Pons (tissue), 1 donor: ENCODE measurements around the gene HPCAL1.

ENCODE experiments used
- DNase-seq: peaks from one replicate; pipeline ENCODE4 v3.0.0-alpha.2; 2016; ENCODE audit warnings: low spot score

The HPCAL1 gene

DNA sequence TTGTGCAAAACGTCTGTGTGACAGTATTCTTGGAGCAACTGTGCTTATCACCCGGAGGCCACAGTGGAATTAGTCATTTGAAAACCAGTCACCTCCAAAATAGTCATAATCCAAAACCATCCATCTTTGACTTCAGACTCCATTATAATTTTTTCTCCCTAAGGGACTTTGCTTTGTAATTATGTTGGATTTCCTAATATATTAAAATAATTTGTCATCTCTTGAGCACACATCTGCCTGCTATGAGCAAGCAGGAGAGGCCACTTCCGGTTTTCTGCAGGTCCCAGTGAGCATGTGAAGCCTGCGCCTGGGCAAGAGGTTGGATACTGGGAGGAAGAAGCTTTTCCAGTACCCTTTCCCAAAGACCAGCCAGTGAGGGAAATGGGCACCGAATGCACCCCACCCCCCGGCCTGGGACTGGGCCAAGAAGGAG lies 87.7 kb downstream of the HPCAL1 start:
- DNase-seq: no peak

- DNase-seq: no peak
Measured at GRCh38 chr2:10392100-10392499, 89.4 kb downstream of the HPCAL1 start.

GRCh38 chr2:10392548-10392947 lies 89.8 kb downstream of the HPCAL1 start:
- no peak for DNase-seq

DNA sequence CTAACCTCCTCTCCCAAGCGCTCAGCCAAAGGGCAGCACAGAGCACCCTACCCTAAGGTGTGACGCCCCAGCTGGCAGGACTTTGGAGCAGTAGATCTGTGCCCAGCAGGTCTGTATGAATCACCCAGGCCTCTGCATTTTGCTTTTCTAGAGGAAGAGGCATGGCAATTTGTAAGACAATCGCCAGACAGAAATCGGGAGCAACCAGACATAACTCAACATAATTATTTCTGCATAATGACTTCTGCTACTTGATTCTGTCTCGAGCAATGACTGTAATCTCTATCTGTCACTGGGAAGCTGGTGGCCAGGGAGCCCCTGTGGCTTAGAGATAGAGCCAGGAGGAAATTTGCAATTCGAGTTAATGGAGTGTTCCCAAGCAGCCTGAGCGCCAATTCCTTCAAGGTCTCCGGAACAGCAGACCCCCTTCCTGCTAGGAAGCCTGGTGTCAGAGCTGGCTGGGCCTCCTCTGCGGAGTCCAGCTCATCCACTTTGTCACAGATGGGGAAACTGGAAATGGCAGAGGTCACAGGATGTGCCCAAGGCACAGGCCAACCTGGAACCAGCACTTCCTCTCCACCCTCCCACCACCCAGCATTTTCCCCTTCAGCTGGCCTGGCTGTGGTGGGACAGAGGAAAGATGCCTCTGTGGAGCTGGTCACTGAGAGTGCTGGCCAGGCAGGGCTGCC lies 90.4 kb downstream of the HPCAL1 start:
- no peak for DNase-seq

GRCh38 chr2:10393640-10393982 lies 90.9 kb downstream of the HPCAL1 start:
- no peak for DNase-seq

DNA sequence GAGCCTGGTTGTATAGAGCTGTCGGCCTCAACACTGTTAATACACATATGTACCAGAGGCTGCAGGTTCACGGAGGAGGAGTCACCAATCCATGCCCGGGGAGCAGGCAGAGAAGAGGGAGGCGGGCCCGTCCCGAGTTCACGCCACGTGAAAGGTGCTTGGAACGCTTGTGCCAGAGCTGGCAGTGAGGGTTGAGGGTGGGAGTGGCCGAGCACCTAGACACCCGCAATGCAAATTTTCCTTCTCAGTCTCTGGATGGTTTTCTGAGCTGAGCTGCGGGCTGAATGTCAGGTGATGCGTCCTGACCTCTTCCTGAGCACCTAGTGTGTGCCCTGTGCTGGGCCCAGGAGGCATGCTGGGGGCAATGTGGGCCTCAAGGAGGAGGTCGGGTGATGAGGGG lies 93.2 kb downstream of the HPCAL1 start:
- DNase-seq: no peak

DNA sequence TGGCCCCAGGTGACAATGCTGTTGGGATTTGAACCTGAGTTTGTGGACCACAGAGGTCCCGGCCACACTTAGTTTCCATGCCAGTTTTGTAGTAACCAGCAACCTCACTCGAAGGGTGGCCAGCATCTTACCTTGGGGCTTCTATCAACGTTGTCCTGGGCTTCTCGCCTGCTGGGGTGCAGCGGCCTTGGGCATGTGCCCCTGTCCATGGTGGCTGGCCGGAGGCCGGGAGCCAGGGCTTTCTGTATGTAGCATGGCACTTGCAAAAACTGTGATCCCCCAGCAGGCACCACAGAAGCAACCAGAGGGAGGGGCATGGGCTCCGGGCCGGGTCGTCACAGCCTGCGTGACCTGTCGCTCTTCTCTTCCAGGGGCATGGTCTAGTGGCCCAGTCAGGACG lies 93.8 kb downstream of the HPCAL1 start:
- DNase-seq: no peak

- no peak for DNase-seq
Measured at GRCh38 chr2:10397297-10397875, 94.7 kb downstream of the HPCAL1 start.

DNA sequence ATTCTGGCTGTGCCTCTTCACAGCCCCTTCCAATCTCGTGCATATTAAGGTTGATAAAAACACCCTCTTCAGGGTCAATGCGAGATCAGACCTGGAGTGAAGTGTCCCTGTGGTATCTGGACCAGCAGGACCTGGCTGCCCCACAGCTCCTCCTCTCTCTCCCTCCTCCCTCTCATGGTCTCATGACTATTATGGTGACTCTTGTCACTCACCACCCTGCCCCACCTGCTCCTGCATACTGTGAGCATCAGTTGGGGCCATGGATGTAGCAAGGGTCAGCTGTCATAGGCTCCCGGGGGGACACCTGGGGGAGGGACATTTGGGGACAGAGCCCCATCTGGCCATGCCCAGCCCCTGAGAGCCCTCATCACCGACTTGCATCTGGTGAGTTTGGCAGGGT lies 95.2 kb downstream of the HPCAL1 start:
- no peak for DNase-seq

DNA sequence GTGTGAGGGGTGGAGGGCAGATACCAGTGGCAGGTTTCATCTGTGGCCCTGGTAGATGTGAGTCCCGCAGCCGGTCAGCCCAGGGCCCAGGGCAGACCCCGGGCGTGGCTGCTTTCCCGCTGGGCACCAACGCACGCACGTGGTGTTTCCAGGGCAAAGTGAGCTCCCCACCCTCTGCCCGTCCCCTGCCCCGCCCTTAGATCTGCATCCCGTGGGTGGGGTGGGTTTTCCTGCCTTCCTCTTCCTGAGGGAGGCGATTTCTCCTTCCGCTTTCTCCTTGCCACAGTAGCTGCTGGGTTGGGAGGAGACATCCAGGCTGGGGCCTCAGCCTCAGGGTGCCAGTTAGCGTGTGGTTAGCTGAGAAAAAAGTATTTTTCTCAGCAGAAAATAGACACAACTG lies 95.8 kb downstream of the HPCAL1 start:
- no peak for DNase-seq

DNA sequence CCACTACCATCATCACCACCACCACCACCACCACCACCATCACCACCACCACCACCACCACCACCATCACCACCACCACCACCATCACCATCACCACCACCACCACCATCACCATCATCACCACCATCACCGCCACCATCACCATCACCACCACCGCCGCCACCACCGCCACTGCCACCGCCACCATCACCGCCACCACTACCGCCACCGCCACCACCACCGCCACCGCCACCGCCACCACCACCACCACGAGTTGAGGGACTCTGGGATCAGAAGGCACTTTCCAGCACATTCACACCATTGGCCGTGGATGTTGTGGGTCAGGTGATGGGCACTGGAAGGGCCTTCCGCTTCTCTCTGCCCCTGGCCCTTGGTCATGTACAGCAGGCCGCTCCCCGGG lies 96.7 kb downstream of the HPCAL1 start:
- DNase-seq: no peak

GRCh38 chr2:10400002-10400401 lies 97.3 kb downstream of the HPCAL1 start:
- no peak for DNase-seq

DNA sequence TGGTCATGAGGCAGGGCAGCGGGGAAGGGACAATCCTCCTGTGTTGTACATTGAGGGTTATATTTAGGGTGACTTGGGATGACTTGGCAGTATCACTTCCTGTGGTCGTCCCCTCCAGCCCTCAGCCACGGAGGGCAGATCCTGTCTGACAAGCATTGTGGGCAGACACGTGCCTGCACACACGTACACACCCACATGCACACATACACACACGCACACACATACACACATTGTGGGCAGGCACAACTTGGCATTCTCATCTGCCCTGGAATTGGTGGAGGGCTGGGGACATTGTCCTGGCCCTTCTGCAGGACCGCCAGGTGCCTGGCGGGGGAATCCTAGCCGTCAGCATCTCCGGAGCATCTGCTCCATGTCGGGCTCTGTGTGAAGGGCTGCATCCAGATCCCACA lies 97.9 kb downstream of the HPCAL1 start:
- DNase-seq: peak; percentile 53

- DNase-seq: no peak
Measured at GRCh38 chr2:10400978-10401951, 98.6 kb downstream of the HPCAL1 start.

DNA sequence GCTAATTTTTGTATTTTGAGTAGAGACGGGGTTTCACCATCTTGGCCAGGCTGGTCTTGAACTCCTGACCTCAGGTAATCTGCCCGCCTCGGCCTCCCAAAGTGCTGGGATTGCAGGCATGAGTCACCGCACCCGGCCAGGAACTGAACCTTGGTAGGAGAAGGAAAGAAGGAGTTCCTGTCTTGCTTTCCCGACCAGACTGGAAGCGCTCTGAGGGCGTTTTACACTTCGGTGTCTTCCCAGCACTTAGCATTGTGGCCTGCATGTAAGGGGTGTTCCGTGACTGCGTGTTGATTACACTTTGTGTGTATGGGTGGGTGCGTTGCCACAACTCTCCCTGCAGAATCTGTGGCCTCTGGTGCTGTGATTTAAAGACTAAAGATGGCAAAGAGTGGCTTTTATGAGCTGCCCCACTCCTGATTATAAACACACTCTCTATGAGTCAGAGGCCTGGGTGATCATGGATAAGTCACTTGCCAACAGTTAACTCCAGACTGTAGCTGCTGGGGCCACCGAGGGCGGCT lies 99.4 kb downstream of the HPCAL1 start:
- DNase-seq: no peak

DNA sequence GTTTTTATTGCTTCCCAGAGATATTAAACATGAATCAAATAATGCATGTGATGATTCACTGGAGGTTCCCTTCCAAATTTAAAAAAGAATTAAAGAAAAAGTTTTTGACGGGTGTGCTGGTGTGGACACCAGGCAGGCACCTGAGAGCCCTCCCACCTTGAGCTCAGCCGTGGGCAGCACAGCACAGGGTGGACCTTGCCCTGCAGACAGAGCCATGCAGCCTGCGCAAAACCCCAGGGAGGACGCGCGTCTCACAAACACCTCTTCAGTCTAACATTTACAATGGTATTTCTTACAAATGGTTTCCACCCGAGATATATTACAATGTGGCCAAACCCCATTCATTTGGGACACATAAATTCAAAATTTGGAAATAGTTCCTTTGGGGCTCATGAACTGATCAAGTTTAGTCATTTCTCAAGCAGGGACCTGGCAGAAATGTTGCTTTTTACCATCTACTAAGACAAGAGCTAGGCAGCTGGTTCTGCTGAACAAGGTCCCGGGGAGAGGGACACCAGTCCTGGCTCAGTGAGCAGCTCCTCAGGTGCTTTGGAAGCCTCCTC lies 100.0 kb downstream of the HPCAL1 start:
- no peak for DNase-seq

GRCh38 chr2:10404324-10405143 lies 101.8 kb downstream of the HPCAL1 start:
- no peak for DNase-seq

DNA sequence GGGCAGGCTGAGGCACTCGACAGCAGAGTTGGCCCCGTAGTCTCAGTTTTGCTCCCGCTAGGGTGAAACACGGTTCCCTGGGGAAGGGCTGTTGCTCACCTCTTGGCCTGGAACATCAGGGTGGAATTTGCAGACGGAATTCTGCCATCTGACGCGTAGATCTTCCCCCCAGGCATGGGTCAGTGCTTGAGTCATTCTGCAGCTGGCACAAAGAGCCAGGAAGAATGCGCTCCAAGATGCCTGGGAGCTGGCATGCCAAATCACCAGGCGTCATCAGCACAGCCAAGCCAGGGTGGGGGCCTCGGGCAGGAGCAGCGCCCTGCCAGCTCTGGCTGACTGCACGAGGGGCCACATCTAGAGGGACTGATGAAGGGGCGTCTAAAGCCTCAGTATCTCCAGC lies 102.7 kb downstream of the HPCAL1 start:
- peak; percentile 54 for DNase-seq

GRCh38 chr2:10406016-10406415 lies 103.3 kb downstream of the HPCAL1 start:
- DNase-seq: no peak

GRCh38 chr2:10406491-10407188 lies 103.9 kb downstream of the HPCAL1 start:
- DNase-seq: no peak

DNA sequence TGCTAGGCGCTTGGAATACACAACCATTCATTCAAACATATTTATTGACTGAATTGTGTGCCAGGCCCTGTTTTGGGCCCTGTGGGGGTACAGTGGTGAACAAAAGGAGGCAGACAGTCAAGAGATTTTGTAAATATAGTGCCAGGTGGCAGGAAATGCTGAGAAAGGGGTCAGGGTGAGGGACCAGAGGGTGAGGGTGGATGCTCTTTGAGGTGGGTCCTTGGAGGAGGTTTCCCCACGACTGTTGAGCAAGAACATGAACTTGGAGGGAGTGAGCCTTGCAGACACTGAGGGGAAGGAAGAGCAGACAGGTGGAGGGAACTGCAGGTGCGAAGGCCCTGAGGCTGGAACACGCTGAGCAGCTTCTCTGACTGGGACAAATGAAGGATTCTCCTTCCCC lies 104.7 kb downstream of the HPCAL1 start:
- DNase-seq: no peak
